WTC11 (cell line): Measurements from ENCODE around the gene GEMIN2. TPM values are rescaled to one million over a fixed set of nuclear protein-coding genes. Genes with fewer than 3 reads are reported as not detected.
A peak's percentile ranks its signal among the peaks of the same experiment; 100 is the strongest.
"Not testable (repeated sequence)": the region's sequence is repeated elsewhere in the genome, so short reads cannot be mapped to it uniquely, and the experiment has no call there.

Experiments
- ATAC-seq: fragments of 200-7000 bp; cut with Tn5 transposase; 2 replicates; pipeline ENCODE4 v1.10.0; 2021; ENCODE audit warnings: mild to moderate bottlenecking, moderate library complexity
- CTCF ChIA-PET: fragments of 300-600 bp; sonication (Branson Sonifier 250); formaldehyde crosslinking; loops from one replicate; lab custom pipeline; 2021; ENCODE audit warnings: antibody characterized with exemption; lab: Charles Lee
- POLR2A ChIA-PET: fragments of 350-600 bp; sonication (Branson Sonifier 250); formaldehyde crosslinking; loops from one replicate; lab custom pipeline; 2021; ENCODE audit warnings: antibody characterized with exemption; lab: Charles Lee
- DNase-seq: peaks from one replicate; pipeline ENCODE4 v3.0.0; 2021; ENCODE audit warnings: low spot score
- H3K27ac Mint-ChIP-seq: 2 replicates; pipeline ENCODE4 v1.8.0; 2021; ENCODE audit warnings: mixed read lengths
- H3K27me3 Mint-ChIP-seq: 2 replicates; pipeline ENCODE4 v1.8.0; 2021; ENCODE audit warnings: low read depth, mild to moderate bottlenecking, moderate library complexity, mixed read lengths
- H3K36me3 Mint-ChIP-seq: 2 replicates; pipeline ENCODE4 v1.8.0; 2021; ENCODE audit warnings: mixed read lengths
- H3K4me1 Mint-ChIP-seq: 2 replicates; pipeline ENCODE4 v1.8.0; 2022; ENCODE audit warnings: mixed read lengths
- H3K4me3 Mint-ChIP-seq: 2 replicates; pipeline ENCODE4 v1.8.0; 2021; ENCODE audit warnings: mild to moderate bottlenecking, moderate library complexity, mixed read lengths
- H3K9me3 Mint-ChIP-seq: 2 replicates; pipeline ENCODE4 v1.8.0; 2021; ENCODE audit warnings: mixed read lengths
- ESRRA ChIP-seq: sonication (generic); formaldehyde crosslinking; IDR thresholded peaks from 2 replicates; pipeline ENCODE4 v1.8.1; 2022; ENCODE audit warnings: mild to moderate bottlenecking, missing genetic modification reagents, borderline replicate concordance
- FOXK1 ChIP-seq: sonication (generic); formaldehyde crosslinking; IDR thresholded peaks from 2 replicates; pipeline ENCODE4 v1.8.0; 2022; ENCODE audit warnings: mild to moderate bottlenecking, moderate library complexity, missing genetic modification reagents
- HMGA2 ChIP-seq: fragments of 250-450 bp; sonication (Bioruptor Pico); IDR thresholded peaks from 2 replicates; pipeline ENCODE4 v1.4.0; 2021; ENCODE audit warnings: mild to moderate bottlenecking, moderate library complexity
- MLX ChIP-seq: sonication (generic); formaldehyde crosslinking; IDR thresholded peaks from 2 replicates; pipeline ENCODE4 v1.8.1; 2023; ENCODE audit warnings: mild to moderate bottlenecking, missing genetic modification reagents, moderate library complexity
- PRDM15 ChIP-seq: sonication (generic); formaldehyde crosslinking; IDR thresholded peaks from 2 replicates; pipeline ENCODE4 v1.8.0; 2022; ENCODE audit warnings: missing genetic modification reagents
- TEAD1 ChIP-seq: sonication (generic); formaldehyde crosslinking; IDR thresholded peaks from 2 replicates; pipeline ENCODE4 v1.8.0; 2022; ENCODE audit warnings: mild to moderate bottlenecking, missing genetic modification reagents
- TEAD4 ChIP-seq: sonication (generic); formaldehyde crosslinking; IDR thresholded peaks from 2 replicates; pipeline ENCODE4 v1.8.0; 2022; ENCODE audit warnings: mild to moderate bottlenecking, missing genetic modification reagents
- ZNF416 ChIP-seq: fragments of 250-450 bp; sonication (Bioruptor Pico); IDR thresholded peaks from 2 replicates; pipeline ENCODE4 v1.9.0; 2021; ENCODE audit warnings: mild to moderate bottlenecking, inconsistent platforms
- ZNF532 ChIP-seq: fragments of 250-450 bp; sonication (Bioruptor Pico); IDR thresholded peaks from 2 replicates; pipeline ENCODE4 v1.9.0; 2021; ENCODE audit warnings: mild to moderate bottlenecking, borderline replicate concordance
- ZNF671 ChIP-seq: fragments of 250-450 bp; sonication (Bioruptor Pico); IDR thresholded peaks from 2 replicates; pipeline ENCODE4 v1.8.0; 2021; ENCODE audit warnings: mild to moderate bottlenecking
- total RNA-seq: library from RNA; stranded (reverse); gene quantifications from 3 replicates; pipeline ENCODE4 v1.2.3, GENCODE V29; 2021
- TF ChIP-seq, protein P1 (sequence below): sonication (generic); formaldehyde crosslinking; IDR thresholded peaks from 2 replicates; pipeline ENCODE4 v1.8.1; 2022; ENCODE audit warnings: low read depth, mild to moderate bottlenecking, moderate library complexity, missing genetic modification reagents, borderline replicate concordance

GEMIN2 gene
- total RNA-seq, 1 experiment from 2014 or later = 27.1 TPM

DNA sequence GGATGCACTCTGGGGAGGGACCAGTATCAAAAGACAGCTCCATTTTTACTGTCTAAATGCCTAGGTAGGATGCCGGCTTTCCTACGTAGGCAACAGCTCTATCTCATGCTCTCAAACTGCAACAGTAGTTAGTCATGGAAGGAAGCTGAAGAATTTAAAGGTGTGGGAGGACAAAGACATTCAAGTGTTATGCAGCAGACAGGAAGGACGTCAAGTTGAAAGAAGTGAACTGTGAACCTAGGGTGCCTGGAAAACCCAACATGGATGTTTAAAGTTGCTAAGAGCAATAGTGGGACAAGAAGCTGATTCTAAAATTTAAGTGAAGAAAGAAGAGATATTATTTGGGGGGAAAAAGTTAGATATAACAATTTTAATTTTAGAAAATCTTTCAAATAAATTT lies 17.0 kb upstream of the GEMIN2 start:
- peaks cover 21% of the 10 kb centered on the region for H3K36me3 Mint-ChIP-seq
- TF ChIP-seq PRDM15 (CRISPR knock-in tag) (0 out of 2 replicates have a peak, but pooled peaks have one; percentile 12), TEAD4 (no peak), HMGA2 (CRISPR knock-in tag) (no peak), TEAD1 (CRISPR knock-in tag) (no peak), ESRRA (CRISPR knock-in tag) (no peak)
- ChIA-PET POLR2A (interaction anchor here (1.0 kb wide), 1 partner anchor 335 kb away, joined by 3 read pairs; the partner anchor contains the start of gene FBXO33), CTCF (no interaction called here)
- H3K4me1 Mint-ChIP-seq = peaks cover 24% of the 10 kb centered on the region
- no peaks in the 10 kb centered on the region for H3K27me3 Mint-ChIP-seq
- H3K27ac Mint-ChIP-seq = peak overlapping the region; percentile 90
- ATAC-seq (peak; percentile 80), DNase-seq (no peak)
- peak overlapping the region; percentile 13; the same call in 1 of the 2 replicates for H3K4me3 Mint-ChIP-seq
- H3K9me3 Mint-ChIP-seq = no peaks in the 10 kb centered on the region

GRCh38 chr14:39099215-39099614 lies 14.9 kb upstream of the GEMIN2 start:
- ChIA-PET CTCF (interaction anchor here (0.7 to 1.8 kb wide), 2 partner anchors 8 to 51 kb away, joined by 6 to 7 read pairs; no protein-coding TSS in a partner anchor), POLR2A (interaction anchor here (0.7 kb wide), 1 partner anchor 101 kb away, joined by 11 read pairs; no protein-coding TSS in a partner anchor)
- H3K9me3 Mint-ChIP-seq, ATAC-seq, H3K27ac Mint-ChIP-seq, H3K27me3 Mint-ChIP-seq, H3K4me3 Mint-ChIP-seq, DNase-seq: not testable (repeated sequence)
- Mint-ChIP-seq H3K4me1 (peaks cover 29% of the 10 kb centered on the region), H3K36me3 (peaks cover 15% of the 10 kb centered on the region)

DNA sequence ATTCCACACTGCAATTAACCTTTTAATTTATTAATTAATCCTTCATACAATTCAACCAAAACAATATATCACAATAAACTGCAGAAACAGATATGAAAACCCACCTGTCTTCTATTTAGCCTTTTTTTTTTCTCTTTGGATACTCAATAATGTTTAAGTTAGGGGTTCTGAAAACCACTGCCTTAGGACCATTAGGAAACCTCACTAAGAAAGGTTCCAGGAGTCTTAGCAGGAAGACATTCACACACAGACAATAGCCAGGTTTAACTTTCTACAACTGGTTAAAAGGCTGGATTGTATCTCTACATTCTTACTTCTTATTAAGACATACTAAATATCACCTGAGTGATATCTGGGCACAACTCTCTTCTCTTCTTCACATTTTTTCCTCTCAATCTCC lies 14.4 kb upstream of the GEMIN2 start:
- Mint-ChIP-seq H3K9me3 (no peaks in the 10 kb centered on the region), H3K4me1 (peaks cover 29% of the 10 kb centered on the region), H3K36me3 (peaks cover 10% of the 10 kb centered on the region), H3K27ac (peak overlapping the region; percentile 9), H3K4me3 (no peak overlapping the region), H3K27me3 (no peaks in the 10 kb centered on the region)
- no peak for DNase-seq
- ATAC-seq = no peak
- TF ChIP-seq FOXK1 (CRISPR knock-in tag) (no peak), ZNF416 (no peak), ZNF671 (no peak), ZNF532 (no peak), MLX (CRISPR knock-in tag) (no peak)
- TF ChIP-seq, protein P1, sequence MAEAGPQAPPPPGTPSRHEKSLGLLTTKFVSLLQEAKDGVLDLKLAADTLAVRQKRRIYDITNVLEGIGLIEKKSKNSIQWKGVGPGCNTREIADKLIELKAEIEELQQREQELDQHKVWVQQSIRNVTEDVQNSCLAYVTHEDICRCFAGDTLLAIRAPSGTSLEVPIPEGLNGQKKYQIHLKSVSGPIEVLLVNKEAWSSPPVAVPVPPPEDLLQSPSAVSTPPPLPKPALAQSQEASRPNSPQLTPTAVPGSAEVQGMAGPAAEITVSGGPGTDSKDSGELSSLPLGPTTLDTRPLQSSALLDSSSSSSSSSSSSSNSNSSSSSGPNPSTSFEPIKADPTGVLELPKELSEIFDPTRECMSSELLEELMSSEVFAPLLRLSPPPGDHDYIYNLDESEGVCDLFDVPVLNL (CRISPR knock-in tag) = no peak
- POLR2A ChIA-PET = no interaction called here
- CTCF ChIA-PET = interaction anchor here (1.8 kb wide), 1 partner anchor 8 kb away, joined by 6 read pairs; no protein-coding TSS in a partner anchor
